Activated B cell treated with CpG ODN at 0.5 μM for 24 hours (primary cell): ENCODE results near the gene NMNAT2. TPM values are rescaled to one million over a fixed set of nuclear protein-coding genes. Genes with fewer than 3 reads are reported as not detected.

Source experiments
- ATAC-seq: fragments of 200-7000 bp; cut with Tn5 transposase; one replicate; pipeline ENCODE4 v1.10.0; 2021; ENCODE audit warnings: low read depth, mild to moderate bottlenecking, moderate library complexity
- CTCF ChIA-PET: fragments of 350-600 bp; sonication (Branson Sonifier 250); formaldehyde crosslinking; loops from one replicate; lab custom pipeline; 2021; ENCODE audit warnings: antibody characterized with exemption; lab: Charles Lee
- POLR2A ChIA-PET: fragments of 350-600 bp; sonication (Branson Sonifier 250); formaldehyde crosslinking; loops from one replicate; lab custom pipeline; 2021; ENCODE audit warnings: antibody characterized with exemption; lab: Charles Lee
- DNase-seq: peaks from one replicate; pipeline ENCODE4 v3.0.0; 2022
- H3K27ac Mint-ChIP-seq: one replicate; pipeline ENCODE4 v1.8.0; 2020; ENCODE audit warnings: mixed read lengths
- H3K27me3 Mint-ChIP-seq: one replicate; pipeline ENCODE4 v1.8.0; 2021; ENCODE audit warnings: mixed read lengths
- H3K36me3 Mint-ChIP-seq: one replicate; pipeline ENCODE4 v1.8.0; 2021; ENCODE audit warnings: low read depth, mixed read lengths
- H3K4me1 Mint-ChIP-seq: one replicate; pipeline ENCODE4 v1.8.0; 2021; ENCODE audit warnings: mixed read lengths
- H3K4me3 Mint-ChIP-seq: one replicate; pipeline ENCODE4 v1.8.0; 2020; ENCODE audit warnings: mild to moderate bottlenecking, mixed read lengths
- H3K9me3 Mint-ChIP-seq: one replicate; pipeline ENCODE4 v1.8.0; 2020; ENCODE audit warnings: mixed read lengths
- intact Hi-C: fragments of 100-400 bp; cut with micrococcal nuclease; formaldehyde crosslinking; loops from one replicate; pipeline ENCODE4 v1.15.1; 2024
- total RNA-seq: library from RNA; stranded (reverse); gene quantifications from 2 replicates; pipeline ENCODE4 v1.2.3, GENCODE V29; 2022
- TF ChIP-seq, protein P1 (sequence below): fragments of 200-600 bp; IDR thresholded peaks from one replicate; pipeline ENCODE4 v1.8.0; 2022; ENCODE audit warnings: antibody characterized with exemption, mild to moderate bottlenecking

NMNAT2 gene
- total RNA-seq, 1 donor from 2014 or later: not detected

DNA sequence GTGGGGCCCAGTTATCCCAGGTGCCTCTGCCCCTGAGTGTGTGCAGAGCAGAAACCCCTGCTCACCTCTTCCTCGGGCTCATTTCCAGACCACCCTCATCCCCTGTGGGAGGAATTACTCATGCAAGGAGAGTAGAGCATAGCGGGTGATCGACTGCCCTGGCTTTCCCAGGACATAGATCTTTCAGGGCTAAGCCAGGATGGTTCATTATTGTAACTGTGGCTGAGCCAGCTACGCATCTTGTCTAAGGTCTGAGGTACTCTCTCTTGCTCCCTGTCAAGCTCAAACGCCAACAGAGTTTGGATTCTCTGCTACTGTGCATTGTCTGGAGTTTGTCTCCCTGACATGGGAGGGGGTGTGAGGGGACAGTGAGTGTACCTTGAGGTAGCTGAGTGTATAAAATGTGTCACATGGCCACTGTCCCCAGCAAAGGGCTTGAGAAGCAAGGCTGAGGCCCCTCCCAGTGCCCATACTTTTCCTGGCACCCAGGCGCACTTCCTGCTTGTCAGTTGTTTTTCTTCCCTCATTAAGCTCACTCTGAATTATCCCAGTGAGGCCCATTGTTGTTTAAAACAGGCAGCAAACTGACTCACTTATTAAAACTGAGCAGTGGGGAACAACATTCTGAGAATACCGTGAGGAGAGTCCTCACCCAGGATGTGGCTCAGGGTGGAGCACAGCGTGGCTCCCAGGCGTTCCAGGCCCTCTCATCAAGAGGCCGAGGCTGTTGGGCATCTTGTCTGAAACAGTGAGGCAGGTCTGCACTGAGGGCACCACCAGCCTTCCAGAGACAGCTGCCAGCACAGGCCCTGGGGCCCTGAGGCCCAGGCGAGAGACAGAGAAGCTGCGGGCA is 139.2 kb downstream of the NMNAT2 start:
- Mint-ChIP-seq H3K27ac (no peak overlapping the region), H3K9me3 (no peaks in the 10 kb centered on the region), H3K4me3 (no peak overlapping the region), H3K36me3 (no peaks in the 10 kb centered on the region), H3K27me3 (peaks cover 4% of the 10 kb centered on the region), H3K4me1 (no peaks in the 10 kb centered on the region)
- ATAC-seq: no peak
- DNase-seq: no peak
- ChIA-PET POLR2A (no interaction called here), CTCF (interaction anchor here (0.9 to 1.9 kb wide), 3 partner anchors 316 to 637 kb away, joined by 3 to 5 read pairs (median 4); no protein-coding TSS in a partner anchor)
- TF ChIP-seq, protein P1, sequence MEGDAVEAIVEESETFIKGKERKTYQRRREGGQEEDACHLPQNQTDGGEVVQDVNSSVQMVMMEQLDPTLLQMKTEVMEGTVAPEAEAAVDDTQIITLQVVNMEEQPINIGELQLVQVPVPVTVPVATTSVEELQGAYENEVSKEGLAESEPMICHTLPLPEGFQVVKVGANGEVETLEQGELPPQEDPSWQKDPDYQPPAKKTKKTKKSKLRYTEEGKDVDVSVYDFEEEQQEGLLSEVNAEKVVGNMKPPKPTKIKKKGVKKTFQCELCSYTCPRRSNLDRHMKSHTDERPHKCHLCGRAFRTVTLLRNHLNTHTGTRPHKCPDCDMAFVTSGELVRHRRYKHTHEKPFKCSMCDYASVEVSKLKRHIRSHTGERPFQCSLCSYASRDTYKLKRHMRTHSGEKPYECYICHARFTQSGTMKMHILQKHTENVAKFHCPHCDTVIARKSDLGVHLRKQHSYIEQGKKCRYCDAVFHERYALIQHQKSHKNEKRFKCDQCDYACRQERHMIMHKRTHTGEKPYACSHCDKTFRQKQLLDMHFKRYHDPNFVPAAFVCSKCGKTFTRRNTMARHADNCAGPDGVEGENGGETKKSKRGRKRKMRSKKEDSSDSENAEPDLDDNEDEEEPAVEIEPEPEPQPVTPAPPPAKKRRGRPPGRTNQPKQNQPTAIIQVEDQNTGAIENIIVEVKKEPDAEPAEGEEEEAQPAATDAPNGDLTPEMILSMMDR: no peak
- intact Hi-C loops: no loop called here

DNA sequence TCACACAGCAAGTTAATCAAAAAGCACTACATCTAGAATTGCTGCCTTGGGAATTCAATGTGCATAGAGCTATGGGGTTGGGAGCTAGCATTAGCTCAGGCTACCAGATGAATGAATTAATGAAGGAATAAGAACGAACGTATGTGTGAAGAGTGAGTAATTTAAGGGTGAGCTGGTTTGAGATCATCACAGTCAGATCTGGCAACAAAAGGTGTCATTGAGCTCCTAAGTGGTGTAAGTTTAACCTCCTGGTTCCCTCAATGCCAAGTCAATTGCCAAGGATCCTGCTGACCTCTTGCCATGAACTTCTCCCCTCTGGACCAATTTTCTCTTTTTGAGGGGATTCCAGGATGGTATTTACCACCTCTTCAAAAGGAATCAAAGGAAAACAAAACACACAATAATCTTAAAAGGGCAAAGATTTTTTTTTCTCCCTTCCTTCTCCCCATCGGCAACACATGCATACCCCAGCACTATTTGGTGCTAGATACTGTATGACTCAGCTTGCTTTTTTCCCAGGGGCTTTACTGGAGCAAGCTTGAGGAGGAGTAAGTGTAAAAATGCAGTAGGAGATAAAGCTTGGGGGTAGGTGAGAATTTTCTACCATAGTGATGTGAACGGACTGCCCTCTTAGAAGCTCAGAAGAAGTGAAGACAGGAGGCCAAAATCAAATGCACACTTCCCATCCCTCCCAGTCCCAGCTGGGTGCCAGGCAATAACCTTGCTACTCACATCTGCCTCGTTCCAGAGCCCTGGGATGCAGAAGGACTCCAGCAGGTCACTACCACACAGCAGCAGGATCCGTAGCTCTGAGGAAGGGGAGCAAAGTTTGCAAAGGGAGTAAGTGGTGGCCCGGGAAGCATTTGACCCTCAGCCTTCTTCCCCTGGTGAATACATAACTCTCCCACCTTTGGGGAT is 140.1 kb downstream of the NMNAT2 start:
- H3K4me3 Mint-ChIP-seq: no peak overlapping the region
- DNase-seq: no peak
- no peaks in the 10 kb centered on the region for H3K36me3 Mint-ChIP-seq
- no peaks in the 10 kb centered on the region for H3K4me1 Mint-ChIP-seq
- no peaks in the 10 kb centered on the region for H3K9me3 Mint-ChIP-seq
- H3K27me3 Mint-ChIP-seq: peaks cover 4% of the 10 kb centered on the region
- H3K27ac Mint-ChIP-seq: no peak overlapping the region
- CTCF ChIA-PET: interaction anchor here (0.7 to 1.9 kb wide), 4 partner anchors 389 to 637 kb away, joined by 3 to 5 read pairs (median 4); no protein-coding TSS in a partner anchor
- TF ChIP-seq, protein P1: no peak
- intact Hi-C loops: no loop called here
- no peak for ATAC-seq
- POLR2A ChIA-PET: interaction anchor here (0.6 kb wide), 1 partner anchor 45 kb away, joined by 4 read pairs; no protein-coding TSS in a partner anchor

DNA sequence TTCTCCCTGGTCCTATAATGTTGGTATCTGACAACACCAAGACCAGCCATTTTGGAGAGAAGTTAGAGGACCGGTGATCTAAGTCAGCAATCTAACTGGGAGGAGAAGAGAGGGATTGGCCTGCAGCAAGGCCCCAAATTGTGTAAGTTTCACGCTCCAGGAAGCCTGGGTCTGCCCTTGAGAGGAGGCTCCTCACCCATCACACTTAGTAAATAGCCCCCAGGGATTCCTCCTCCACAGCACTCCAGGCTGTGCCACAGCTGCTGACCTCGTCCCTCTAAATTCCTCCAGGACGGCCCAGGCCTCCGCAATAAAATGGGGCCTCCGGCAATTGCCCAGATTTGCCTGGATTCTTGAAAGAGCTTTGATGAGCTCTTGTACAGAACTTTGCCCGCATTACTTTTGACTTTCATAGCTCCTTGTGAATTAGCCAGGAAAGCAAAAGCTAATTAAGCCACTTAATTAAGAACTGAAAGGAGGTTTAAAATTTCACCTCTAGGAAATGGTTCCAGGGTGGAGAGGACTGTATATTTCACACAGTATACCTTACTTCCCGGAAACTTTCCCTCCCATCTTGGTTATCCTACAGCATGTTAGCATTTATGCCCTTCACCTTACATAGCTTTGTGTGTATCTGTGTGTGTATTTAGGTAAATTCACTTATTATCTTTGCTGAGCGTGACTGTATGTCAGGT is 141.6 kb downstream of the NMNAT2 start:
- Mint-ChIP-seq H3K36me3 (no peaks in the 10 kb centered on the region), H3K27me3 (peaks cover 3% of the 10 kb centered on the region), H3K9me3 (no peaks in the 10 kb centered on the region), H3K27ac (no peak overlapping the region), H3K4me3 (no peak overlapping the region), H3K4me1 (no peaks in the 10 kb centered on the region)
- intact Hi-C loops: no loop called here
- DNase-seq: no peak
- TF ChIP-seq, protein P1: no peak
- CTCF ChIA-PET: no interaction called here
- POLR2A ChIA-PET: no interaction called here
- ATAC-seq: no peak

DNA sequence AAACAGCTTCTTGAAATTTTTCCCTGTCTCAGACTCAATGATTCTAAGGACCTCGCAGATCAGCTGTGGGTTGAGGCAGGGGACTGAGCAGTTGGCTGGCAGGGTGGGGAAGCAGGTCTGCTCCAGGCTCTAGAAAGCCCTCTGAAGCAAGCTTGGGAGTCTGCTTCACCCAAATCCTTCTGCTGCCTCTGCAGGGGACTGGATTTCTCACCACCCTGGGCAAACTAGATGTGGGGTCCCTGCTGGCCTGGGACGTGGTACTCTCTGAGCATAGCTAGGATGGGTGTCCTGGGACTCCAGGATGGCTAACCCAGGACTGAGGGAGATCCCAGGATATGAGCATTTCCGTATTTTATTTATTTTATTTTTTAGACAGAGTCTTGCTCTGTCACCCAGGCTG is 142.9 kb downstream of the NMNAT2 start:
- CTCF ChIA-PET: no interaction called here
- POLR2A ChIA-PET: interaction anchor here (0.6 kb wide), 1 partner anchor 181 kb away, joined by 8 read pairs; no protein-coding TSS in a partner anchor
- Mint-ChIP-seq H3K27ac (no peak overlapping the region), H3K4me3 (no peak overlapping the region), H3K4me1 (no peaks in the 10 kb centered on the region), H3K27me3 (peaks cover 2% of the 10 kb centered on the region), H3K9me3 (no peaks in the 10 kb centered on the region), H3K36me3 (no peaks in the 10 kb centered on the region)
- TF ChIP-seq, protein P1: no peak
- DNase-seq (no peak), ATAC-seq (no peak)
- intact Hi-C loops: no loop called here
